GM18505 (cell line): Measurements from ENCODE around the gene NSMCE3.
A peak's percentile ranks its signal among the peaks of the same experiment; 100 is the strongest.

Experiments used
- ATAC-seq: cut with Tn5 transposase; IDR thresholded peaks from one replicate; pipeline ENCODE4 v1.9.1; 2021; ENCODE audit not compliant: unreplicated experiment
- POLR2A ChIP-seq: IDR thresholded peaks from 4 replicates; pipeline ENCODE4 v1.6.1; 2011; ENCODE audit warnings: borderline replicate concordance; ENCODE audit not compliant: insufficient read depth, insufficient read length; ENCODE audit errors: extremely low read depth

The NSMCE3 gene

DNA sequence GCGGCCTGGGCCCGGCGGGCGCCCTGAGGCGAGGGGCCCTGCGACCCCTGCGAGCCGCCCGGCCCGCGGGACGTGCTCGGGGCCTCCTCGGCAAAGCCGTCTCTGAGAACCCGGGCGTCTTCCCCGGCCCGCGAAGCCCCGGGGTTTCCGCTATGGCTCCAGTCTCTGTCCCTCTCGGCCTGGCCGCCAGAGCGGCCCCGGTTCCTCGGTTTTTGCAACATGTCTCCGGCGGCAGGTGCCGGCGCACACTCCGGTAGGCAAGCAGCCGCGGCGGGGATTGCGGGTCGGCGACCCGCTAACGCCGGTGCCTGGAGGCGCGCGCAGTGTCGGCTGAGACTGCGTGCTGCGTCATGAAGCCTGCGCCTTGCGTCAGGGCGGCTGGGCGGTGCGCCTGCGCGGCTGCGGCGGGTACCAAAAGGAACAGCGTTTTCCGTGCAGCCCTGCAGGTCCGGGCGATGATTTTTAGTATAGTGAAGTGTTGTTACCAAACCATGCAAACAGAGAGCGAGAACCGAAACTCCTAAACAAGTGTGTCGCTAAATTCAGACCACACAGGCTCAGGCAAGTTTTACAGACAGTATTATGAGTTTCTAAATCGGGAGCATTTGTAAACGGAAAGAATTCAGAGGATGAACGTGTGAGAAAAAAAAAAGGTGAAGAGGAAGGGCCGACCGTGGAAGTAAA lies at the start of gene NSMCE3:
Gene NSMCE3, minus strand, starts transcription at position 338 of the 684 bp plus-strand sequence. Its CDS starts 117 bp downstream, at position 221.
- peak; percentile 89 for TF ChIP-seq POLR2A
- ATAC-seq = peak; percentile 88

DNA sequence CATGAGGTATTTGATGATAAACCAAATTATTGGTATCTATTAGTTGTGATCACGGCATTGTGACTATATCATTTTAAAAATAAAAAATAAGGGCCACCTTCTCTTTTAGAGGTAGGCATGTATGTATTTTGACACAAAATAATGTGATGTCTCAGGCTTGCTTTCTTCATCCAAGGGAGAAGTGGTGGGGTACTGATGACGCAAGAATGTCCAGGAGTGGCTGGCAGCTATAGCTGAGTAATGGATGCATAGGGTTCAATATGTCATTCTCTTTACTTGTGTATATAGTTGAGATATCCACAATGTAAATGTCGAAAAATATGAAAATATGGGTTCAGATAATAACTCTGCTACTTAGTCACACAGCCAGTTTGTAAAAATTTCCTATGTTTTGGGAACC lies 46.8 kb upstream of the NSMCE3 start:
- no peak for ATAC-seq
- TF ChIP-seq POLR2A = no peak

DNA sequence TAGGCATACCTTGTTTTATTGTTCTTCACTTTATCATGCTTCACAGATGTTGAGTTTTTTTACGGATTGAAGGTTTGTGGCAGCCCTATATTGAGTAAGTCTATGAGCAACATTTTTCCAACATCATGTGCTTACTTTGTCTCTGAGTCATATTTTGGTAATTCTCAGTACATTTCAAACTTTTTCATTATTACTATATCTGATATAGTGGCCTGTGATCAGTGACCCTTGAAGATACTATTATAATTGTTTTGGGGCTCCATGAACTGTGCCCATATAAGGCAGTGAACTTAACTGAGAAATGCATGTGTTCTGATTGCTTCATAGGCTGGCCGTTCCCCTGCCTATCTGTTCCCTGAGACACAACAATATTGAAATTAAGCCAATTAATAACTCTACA lies 42.8 kb upstream of the NSMCE3 start:
- ATAC-seq = no peak
- TF ChIP-seq POLR2A = no peak

DNA sequence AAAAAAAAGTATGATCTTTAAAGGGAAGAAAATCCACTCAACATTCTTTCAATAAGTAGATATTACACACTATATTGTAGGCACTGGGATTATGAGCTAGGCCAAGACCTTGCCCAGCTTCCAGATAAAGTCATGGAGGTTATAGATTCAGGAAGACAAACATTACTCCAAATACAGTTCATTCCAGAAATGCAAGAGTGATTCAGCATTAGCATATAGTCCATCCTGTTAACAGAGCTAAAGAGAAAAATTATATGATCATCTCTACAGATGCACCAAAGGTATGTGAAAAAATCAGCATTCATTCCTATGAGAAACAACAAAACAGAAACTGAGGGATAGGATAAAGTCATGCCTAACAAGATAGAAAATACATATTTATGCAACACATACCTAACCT lies 42.1 kb upstream of the NSMCE3 start:
- ATAC-seq = no peak
- no peak for TF ChIP-seq POLR2A

DNA sequence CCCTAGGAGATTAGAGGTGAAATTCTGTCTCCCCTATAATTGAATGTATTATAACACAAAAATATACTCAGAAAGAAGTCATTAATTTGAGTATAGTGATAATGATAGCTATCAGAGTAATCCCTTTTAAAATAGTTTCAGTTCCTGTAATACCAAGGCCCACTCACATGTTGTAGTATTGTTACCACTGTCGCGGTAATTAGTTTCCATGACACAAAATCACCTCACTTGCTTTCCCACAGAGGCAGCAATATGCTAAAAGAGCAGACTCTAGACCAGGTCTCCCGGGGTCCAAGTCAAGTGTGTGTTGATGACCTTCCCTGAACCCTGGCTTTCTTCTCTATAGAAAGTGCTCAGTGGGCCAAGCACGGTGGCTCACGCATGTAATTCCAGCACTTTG lies 39.5 kb upstream of the NSMCE3 start:
- ATAC-seq = no peak
- TF ChIP-seq POLR2A = no peak

DNA sequence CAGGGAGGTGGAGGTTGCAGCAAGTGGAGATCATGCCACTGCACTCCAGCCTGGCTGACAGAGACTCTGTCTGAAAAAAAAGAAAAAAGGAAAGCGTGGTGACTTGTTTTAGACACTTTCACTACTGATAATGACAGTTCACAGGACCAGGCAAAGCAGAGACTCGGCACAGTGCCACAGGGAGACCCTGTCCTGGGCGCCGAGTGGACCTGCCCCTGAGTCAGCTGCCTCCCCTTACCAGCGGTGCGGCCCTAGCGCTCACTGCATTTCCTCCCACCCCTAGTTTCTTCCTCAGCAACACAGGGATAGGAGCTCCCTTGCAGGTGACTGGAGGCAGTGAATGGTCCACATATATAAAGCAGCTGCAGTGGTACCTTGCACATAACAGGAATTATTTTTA lies 38.7 kb upstream of the NSMCE3 start:
- ATAC-seq = no peak
- no peak for TF ChIP-seq POLR2A

DNA sequence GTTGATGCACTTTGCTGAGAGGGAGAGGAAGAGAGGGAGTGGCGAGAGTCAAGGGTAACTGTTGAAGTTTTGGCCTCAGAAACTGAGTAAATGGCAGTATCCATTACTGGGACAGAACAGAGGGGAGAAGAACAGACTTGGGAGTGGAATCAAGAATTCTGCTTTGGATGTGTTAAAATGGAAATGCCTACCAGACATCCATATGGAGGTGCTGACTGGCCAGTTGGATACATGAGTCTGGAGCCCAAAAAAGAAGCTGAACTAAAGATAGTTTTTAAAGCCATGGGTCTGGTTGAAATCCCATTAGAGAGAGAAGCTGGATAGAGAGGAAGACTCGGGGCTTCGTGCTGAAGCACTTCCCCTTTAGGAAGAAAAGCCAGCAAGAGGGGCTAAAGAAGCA lies 35.9 kb upstream of the NSMCE3 start:
- no peak for TF ChIP-seq POLR2A
- no peak for ATAC-seq

DNA sequence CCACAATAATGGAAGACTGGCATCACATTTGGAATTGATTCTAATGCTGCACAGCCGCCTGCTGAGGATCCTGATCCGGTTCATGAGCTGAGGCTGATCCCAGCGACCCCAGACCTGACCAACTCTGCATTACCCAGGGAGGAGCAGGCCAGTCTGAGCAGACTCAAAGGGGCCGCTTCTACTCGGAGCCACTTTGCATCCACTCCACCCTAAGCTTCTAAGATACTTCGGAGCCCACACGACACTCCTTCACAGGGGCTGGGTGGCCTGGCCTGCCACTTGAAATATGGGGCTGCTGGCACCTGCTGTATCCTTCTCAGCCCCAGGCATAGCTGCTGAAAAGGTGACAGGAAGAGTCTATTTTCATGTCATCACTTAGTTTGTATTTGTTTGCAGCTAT lies 33.2 kb upstream of the NSMCE3 start:
- ATAC-seq = no peak

DNA sequence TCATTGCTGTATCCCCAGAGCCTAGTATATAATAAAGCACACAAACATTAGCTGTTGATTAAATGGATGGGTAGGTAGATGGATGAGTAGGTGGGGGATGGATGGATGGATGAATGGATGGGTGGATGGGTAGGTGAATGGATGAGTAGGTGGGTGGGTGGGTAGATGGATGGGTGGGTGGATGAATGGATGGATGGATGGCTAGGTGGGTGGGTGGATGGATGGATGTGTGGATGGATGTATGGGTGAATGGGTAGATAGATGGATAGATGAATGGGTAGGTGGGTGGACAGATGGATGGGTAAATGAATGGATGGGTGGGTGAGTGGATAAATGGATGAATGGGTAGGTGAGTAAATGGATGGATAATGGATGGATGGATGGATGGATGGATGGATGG lies 30.2 kb upstream of the NSMCE3 start:
- TF ChIP-seq POLR2A = no peak

More for the DNA sequence above, 33.2 kb upstream of the NSMCE3 start:
- no peak for TF ChIP-seq POLR2A

DNA sequence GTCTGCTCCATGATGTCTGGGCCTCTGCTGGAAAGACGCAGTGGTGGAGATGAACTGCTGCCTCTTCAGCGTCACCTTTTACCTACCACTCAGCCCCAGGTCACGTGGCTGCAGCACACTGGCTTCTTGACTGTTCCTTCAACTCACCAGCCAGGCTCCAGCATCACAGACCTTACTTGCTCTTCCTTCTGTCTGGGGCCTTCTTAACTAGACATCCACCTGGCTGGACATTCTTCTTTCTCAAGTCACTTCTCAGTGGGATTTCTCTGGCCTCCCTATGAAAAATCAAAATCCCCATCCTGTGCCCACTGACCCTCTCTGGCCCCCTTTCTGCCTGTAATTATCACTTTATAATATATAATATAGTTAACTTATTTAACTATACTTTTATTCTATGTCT lies 29.7 kb upstream of the NSMCE3 start:
- no peak for TF ChIP-seq POLR2A
- ATAC-seq = no peak

More for the DNA sequence above, 30.2 kb upstream of the NSMCE3 start:
- ATAC-seq = no peak

DNA sequence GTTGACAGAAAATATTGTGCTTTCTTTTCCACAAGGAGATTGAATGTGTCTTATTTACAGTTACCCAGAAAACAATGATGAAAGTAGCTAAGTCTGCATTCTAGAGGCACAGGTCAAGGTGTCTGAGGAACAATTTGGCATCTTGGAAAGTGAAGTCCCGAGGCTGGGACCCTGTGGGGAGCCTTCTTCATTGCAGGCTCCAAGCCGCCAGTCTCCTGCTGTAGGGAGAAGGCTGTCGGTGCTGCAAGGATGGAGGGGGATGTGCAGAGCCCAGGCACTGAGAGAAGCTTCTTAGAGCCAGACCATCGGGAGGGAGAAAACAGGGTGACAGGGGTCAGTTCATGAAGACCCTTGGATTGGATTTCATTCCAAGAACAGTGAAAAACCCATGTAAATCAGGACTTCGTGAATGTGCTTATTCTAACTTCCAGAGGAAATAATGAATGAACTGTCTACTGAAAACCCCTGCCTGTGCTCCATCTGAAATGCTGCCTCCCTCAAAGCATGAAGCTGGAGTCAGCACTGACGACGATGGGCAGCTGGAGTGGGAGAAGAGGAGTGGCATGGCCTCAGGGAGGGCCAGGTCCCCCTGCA lies 25.2 kb upstream of the NSMCE3 start:
- no peak for TF ChIP-seq POLR2A
- no peak for ATAC-seq

DNA sequence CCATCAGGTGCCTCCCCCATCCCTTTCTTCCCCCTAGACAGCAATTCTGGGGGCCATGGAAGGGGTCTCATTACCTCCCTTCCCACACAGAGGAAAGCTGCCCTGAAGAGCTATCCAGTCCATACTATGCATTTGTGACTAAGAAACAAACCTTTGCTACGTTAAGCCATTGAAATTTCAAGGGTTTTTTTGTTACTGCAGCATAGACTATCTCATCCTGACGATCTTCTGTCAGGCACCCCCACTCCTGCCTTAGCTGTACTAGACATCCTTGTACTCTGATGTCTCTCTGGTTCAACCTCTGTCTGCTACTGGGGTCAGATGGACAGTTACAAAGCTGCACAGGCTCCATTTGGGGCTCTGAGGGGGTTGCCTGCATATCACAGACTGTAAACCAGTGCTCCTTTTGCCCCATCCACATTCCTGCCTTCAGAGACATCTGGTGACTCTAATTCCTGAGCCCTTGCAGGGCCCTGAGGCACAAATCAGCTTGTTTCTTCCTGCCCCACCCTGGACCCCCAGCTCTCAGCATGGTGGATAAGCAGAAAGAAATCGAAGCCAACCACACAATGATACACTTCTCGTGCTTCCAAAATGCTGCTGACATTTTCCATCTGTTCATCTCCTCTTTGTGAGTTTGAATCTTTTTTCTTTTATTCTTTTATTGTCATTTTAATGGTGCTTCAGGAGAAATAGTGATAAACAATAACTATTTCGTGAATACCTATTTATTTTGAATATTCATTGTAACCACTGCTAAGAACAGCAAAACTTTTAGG lies 21.6 kb upstream of the NSMCE3 start:
- ATAC-seq = no peak
- no peak for TF ChIP-seq POLR2A

DNA sequence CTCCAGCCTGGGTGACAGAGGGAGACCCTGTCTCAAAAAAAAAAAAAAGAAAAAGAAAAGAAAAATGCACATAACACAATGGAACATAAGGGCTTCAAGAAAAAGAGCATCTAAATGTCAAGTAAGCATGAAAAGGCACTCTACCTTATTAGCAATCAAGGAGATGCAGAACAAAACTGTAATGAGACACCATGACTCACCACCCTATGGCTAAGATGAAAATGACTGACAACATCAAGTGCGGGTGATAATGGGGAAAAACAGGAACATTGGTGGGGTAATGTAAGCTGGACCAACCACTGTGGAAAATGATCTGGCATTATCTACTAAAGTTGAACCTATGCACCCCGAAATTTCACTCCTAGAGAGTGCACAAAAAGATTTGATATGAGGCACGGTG lies 19.6 kb upstream of the NSMCE3 start:
- no peak for ATAC-seq
- no peak for TF ChIP-seq POLR2A

DNA sequence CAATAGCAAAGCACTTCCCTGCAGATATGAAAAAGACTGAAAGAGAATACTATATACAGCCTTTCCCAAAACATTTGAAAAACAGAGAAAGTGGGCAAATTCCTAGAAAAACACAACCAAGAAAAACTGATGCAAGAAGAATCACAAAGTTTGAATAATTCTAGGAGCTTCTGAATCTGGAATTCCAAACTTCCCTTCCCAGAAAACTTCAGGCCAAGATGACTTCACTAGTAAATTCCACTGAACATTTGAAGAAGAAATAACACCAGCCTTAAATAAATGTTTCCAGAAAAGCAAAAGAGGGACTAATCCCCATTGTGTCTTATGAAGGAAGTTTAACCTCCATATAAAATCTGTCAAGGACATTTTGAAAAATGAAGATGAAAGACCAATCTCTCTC lies 15.8 kb upstream of the NSMCE3 start:
- no peak for ATAC-seq

More for the DNA sequence above, 15.8 kb upstream of the NSMCE3 start:
- no peak for TF ChIP-seq POLR2A
